HG03039 (cell line): ENCODE measurements around the gene SH3GL1.
"Not testable (repeated sequence)": the region's sequence is repeated elsewhere in the genome, so short reads cannot be mapped to it uniquely, and the experiment has no call there.

Source experiments
- ATAC-seq: cut with Tn5 transposase; IDR thresholded peaks from one replicate; pipeline ENCODE4 v1.9.1; 2021; ENCODE audit warnings: mild to moderate bottlenecking, moderate library complexity; ENCODE audit not compliant: unreplicated experiment

Gene SH3GL1

GRCh38 chr19:4363571-4364304 is 36.6 kb downstream of the SH3GL1 start:
- ATAC-seq: no peak

GRCh38 chr19:4362831-4363545 is 37.4 kb downstream of the SH3GL1 start:
- ATAC-seq: no peak

- no peak for ATAC-seq
These were observed 38.1 kb downstream of the SH3GL1 start for GRCh38 chr19:4362101-4362828.

- no peak for ATAC-seq
These were observed 38.9 kb downstream of the SH3GL1 start for GRCh38 chr19:4361152-4362046.

GRCh38 chr19:4360641-4361151 is 39.7 kb downstream of the SH3GL1 start:
- ATAC-seq: no peak

- no peak for ATAC-seq
These were observed 40.2 kb downstream of the SH3GL1 start for GRCh38 chr19:4360081-4360569.

- ATAC-seq: no peak
These were observed 40.7 kb downstream of the SH3GL1 start for GRCh38 chr19:4359627-4360000.

GRCh38 chr19:4358709-4359626 is 41.4 kb downstream of the SH3GL1 start:
- no peak for ATAC-seq

- ATAC-seq: no peak
These were observed 42.4 kb downstream of the SH3GL1 start for GRCh38 chr19:4357921-4358326.

GRCh38 chr19:4357095-4357797 is 43.1 kb downstream of the SH3GL1 start:
- no peak for ATAC-seq

GRCh38 chr19:4354897-4355296 is 45.5 kb downstream of the SH3GL1 start:
- ATAC-seq: no peak

GRCh38 chr19:4354282-4354681 is 46.1 kb downstream of the SH3GL1 start:
- ATAC-seq: no peak

GRCh38 chr19:4352701-4353121 is 47.6 kb downstream of the SH3GL1 start:
- ATAC-seq: no peak

GRCh38 chr19:4350726-4351125 is 49.6 kb downstream of the SH3GL1 start:
- ATAC-seq: no peak

- ATAC-seq: no peak
These were observed 50.2 kb downstream of the SH3GL1 start for GRCh38 chr19:4350111-4350510.

- not testable (repeated sequence) for ATAC-seq
These were observed 51.1 kb downstream of the SH3GL1 start for GRCh38 chr19:4349225-4349624.

GRCh38 chr19:4347521-4347920 is 52.8 kb downstream of the SH3GL1 start:
- no peak for ATAC-seq

- no peak for ATAC-seq
These were observed 54.3 kb downstream of the SH3GL1 start for GRCh38 chr19:4346020-4346383.
